ENCODE measurements around the gene PTCSC3.

GRCh38 chr14:36167431-36167830 lies 9.1 kb downstream of the PTCSC3 start:
- TF ChIP-seq EZH2 (IDR thresholded peaks at IDR 0.05; ENCODE audit: borderline replicate concordance, low read depth, low read length, poor library complexity, severe bottlenecking) = no peak
- no peak for TF ChIP-seq CTCF (conservative IDR thresholded peaks at IDR 0.05; ENCODE audit: low read depth, low read length)

Measured in A673 (cell line).